ENCODE measurements around the gene RNH1. TPM values are rescaled to one million over a fixed set of nuclear protein-coding genes. Genes with fewer than 3 reads are reported as not detected.

The RNH1 gene
- total RNA-seq, 1 experiment from 2014 or later: 59.0 TPM

GRCh38 chr11:487571-488021 lies 19.4 kb downstream of the RNH1 start (continued):
- TF ChIP-seq, protein P1, sequence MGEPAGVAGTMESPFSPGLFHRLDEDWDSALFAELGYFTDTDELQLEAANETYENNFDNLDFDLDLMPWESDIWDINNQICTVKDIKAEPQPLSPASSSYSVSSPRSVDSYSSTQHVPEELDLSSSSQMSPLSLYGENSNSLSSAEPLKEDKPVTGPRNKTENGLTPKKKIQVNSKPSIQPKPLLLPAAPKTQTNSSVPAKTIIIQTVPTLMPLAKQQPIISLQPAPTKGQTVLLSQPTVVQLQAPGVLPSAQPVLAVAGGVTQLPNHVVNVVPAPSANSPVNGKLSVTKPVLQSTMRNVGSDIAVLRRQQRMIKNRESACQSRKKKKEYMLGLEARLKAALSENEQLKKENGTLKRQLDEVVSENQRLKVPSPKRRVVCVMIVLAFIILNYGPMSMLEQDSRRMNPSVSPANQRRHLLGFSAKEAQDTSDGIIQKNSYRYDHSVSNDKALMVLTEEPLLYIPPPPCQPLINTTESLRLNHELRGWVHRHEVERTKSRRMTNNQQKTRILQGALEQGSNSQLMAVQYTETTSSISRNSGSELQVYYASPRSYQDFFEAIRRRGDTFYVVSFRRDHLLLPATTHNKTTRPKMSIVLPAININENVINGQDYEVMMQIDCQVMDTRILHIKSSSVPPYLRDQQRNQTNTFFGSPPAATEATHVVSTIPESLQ (CRISPR knock-in tag; IDR thresholded peaks at IDR 0.05): no peak

DNA sequence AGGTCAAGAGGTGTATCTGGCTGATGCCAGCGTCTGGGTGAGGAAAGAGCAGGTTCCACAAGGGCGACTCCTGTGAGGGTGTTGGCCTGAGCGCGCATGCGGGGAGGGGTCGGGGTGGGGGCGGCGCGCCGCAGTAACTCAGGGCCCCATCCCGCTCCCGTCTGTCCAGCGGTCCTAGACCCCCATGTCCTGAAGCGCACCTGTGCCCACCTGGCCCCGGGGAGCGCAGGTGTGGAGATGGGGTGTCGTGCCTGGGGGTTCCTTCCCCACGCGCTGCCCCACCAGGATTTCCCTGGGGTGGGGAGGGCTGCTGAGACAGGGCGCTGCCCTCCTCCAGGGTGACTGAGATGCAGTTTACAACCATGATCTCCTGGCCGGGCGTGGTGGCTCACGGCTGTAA lies 20.9 kb downstream of the RNH1 start:
- no peak for ATAC-seq
- Mint-ChIP-seq H3K36me3 (peaks cover 18% of the 10 kb centered on the region), H3K27ac (no peak overlapping the region), H3K4me1 (no peaks in the 10 kb centered on the region), H3K4me3 (no peak overlapping the region), H3K9me3 (peaks cover 4% of the 10 kb centered on the region), H3K27me3 (ENCODE audit: low read depth) (no peaks in the 10 kb centered on the region)
- POLR2A ChIA-PET: no interaction called here
- no peak for DNase-seq (ENCODE audit: low spot score)
- CTCF ChIA-PET: no interaction called here
- TF ChIP-seq ZNF263 (CRISPR knock-in tag; IDR thresholded peaks at IDR 0.05; ENCODE audit: low read depth): no peak
- TF ChIP-seq CDX4 (CRISPR knock-in tag; IDR thresholded peaks at IDR 0.05; ENCODE audit: borderline replicate concordance): no peak
- TF ChIP-seq, protein P2, sequence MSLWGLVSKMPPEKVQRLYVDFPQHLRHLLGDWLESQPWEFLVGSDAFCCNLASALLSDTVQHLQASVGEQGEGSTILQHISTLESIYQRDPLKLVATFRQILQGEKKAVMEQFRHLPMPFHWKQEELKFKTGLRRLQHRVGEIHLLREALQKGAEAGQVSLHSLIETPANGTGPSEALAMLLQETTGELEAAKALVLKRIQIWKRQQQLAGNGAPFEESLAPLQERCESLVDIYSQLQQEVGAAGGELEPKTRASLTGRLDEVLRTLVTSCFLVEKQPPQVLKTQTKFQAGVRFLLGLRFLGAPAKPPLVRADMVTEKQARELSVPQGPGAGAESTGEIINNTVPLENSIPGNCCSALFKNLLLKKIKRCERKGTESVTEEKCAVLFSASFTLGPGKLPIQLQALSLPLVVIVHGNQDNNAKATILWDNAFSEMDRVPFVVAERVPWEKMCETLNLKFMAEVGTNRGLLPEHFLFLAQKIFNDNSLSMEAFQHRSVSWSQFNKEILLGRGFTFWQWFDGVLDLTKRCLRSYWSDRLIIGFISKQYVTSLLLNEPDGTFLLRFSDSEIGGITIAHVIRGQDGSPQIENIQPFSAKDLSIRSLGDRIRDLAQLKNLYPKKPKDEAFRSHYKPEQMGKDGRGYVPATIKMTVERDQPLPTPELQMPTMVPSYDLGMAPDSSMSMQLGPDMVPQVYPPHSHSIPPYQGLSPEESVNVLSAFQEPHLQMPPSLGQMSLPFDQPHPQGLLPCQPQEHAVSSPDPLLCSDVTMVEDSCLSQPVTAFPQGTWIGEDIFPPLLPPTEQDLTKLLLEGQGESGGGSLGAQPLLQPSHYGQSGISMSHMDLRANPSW (CRISPR knock-in tag; conservative IDR thresholded peaks at IDR 0.05; ENCODE audit: low read depth): no peak
- TF ChIP-seq AFF4 (CRISPR knock-in tag; IDR thresholded peaks at IDR 0.05; ENCODE audit: borderline replicate concordance): no peak
- no peak for TF ChIP-seq HMGXB4 (CRISPR knock-in tag; IDR thresholded peaks at IDR 0.05)
- TF ChIP-seq, protein P1 (CRISPR knock-in tag; IDR thresholded peaks at IDR 0.05): no peak
- no peak for TF ChIP-seq ZNF425 (CRISPR knock-in tag; conservative IDR thresholded peaks at IDR 0.05)
- TF ChIP-seq ARID4B (CRISPR knock-in tag; IDR thresholded peaks at IDR 0.05; ENCODE audit: borderline replicate concordance): no peak
- TF ChIP-seq HMGA2 (CRISPR knock-in tag; IDR thresholded peaks at IDR 0.05): no peak
